ENCODE data around the gene UCP2.
"Not testable (repeated sequence)": the region's sequence is repeated elsewhere in the genome, so short reads cannot be mapped to it uniquely, and the experiment has no call there.

The UCP2 gene

DNA sequence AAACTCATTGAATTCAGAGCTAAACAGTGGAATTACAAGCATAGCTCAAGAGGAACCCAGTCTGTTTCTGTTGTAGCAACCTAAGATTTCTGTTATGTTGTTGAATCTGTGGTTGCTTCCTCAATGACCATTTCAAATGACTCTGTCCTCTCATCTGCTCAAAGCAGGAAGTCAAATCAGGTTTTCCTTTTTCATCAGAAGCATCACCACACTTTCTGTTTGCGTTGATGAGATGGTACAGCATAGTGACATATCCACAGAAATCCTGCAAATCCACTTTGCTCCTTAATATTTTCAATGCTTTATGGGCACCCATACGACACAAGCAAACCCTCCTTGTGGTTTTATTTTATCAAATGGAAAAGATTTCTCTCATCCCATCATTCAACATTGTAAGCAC lies 12.6 kb upstream of the UCP2 start:
- in situ Hi-C loops (cut with HindIII; ENCODE audit: low sequenced_read_pairs) = no loop called here
- DNase-seq (ENCODE audit: low read depth) = no peak
- H3K4me3 ChIP-seq (ENCODE audit: low read depth, low read length) = no peak overlapping the region
- TF ChIP-seq, protein P1, sequence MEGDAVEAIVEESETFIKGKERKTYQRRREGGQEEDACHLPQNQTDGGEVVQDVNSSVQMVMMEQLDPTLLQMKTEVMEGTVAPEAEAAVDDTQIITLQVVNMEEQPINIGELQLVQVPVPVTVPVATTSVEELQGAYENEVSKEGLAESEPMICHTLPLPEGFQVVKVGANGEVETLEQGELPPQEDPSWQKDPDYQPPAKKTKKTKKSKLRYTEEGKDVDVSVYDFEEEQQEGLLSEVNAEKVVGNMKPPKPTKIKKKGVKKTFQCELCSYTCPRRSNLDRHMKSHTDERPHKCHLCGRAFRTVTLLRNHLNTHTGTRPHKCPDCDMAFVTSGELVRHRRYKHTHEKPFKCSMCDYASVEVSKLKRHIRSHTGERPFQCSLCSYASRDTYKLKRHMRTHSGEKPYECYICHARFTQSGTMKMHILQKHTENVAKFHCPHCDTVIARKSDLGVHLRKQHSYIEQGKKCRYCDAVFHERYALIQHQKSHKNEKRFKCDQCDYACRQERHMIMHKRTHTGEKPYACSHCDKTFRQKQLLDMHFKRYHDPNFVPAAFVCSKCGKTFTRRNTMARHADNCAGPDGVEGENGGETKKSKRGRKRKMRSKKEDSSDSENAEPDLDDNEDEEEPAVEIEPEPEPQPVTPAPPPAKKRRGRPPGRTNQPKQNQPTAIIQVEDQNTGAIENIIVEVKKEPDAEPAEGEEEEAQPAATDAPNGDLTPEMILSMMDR (IDR thresholded peaks at IDR 0.05; ENCODE audit: low read depth, low read length, missing control alignments) = no peak

DNA sequence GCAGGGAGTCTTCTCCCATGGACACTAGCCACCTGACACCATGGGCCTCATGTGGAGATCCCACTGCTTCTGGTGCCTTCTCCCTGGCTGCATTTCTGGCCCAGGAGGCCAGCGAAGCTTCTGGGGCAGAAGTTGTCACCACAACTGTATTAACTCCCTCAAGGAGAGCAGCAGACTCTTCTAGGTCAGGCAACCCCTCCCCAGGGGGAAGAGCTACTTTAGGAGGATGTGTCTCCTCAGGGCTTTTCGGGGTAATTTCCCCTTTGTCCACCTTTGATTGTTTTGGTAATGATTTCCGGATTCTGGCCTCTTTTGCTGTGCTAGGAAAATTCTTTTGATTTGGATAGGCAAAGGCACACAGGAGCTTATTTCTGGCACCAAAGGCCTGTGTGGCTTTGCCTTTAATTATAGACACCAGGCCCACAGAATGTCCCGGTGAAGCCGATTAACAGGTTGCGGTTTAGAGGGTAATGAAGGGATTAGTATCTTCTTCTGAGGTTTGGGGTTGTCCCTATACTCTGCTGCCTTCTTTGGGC lies 8.9 kb upstream of the UCP2 start:
- TF ChIP-seq, protein P1 (IDR thresholded peaks at IDR 0.05; ENCODE audit: low read depth, low read length, missing control alignments) = no peak
- no peak for DNase-seq (ENCODE audit: low read depth)
- no peak overlapping the region for H3K4me3 ChIP-seq (ENCODE audit: low read depth, low read length)
- in situ Hi-C loops (cut with HindIII; ENCODE audit: low sequenced_read_pairs) = no loop called here

DNA sequence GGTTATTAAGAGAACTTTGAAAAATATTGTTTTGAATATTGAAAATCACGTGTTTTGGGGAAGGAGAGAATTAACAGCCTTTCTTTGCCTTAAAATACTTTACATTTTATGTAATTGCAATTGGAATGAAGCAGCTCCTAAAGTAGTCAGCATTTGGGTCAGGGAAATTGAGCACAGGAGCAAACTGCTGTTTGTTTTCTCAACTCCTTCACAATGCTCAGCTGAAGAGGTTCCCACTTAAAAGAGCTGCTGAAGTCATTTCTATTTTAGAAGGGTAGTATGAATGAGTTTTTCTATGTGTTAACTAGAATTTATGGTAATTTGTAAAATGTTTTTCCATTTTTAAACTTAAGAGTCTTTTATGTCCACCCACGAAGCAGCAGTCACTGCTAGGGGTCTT lies 8.1 kb upstream of the UCP2 start:
- DNase-seq (ENCODE audit: low read depth) = no peak
- no peak overlapping the region for H3K4me3 ChIP-seq (ENCODE audit: low read depth, low read length)
- TF ChIP-seq, protein P1 (IDR thresholded peaks at IDR 0.05; ENCODE audit: low read depth, low read length, missing control alignments) = no peak
- in situ Hi-C loops (cut with HindIII; ENCODE audit: low sequenced_read_pairs) = no loop called here

DNA sequence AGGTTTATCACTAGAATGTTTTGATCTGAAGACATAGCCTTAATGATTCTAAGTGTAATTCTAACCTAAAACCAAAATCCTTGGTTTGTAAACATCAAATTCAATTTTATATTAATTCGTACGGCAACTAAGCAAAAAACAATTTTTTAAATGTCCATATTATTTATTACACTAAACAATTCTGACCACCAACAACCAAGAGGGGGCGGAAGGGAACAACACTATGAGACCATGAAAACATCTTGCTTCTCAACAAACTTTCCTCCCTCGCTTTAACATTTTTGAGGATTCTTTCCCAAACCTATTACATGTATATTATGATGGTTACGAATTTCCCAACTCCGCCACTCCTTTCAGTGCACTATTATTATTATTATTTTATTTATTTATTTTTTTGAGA lies 6.5 kb upstream of the UCP2 start:
- in situ Hi-C loops (cut with HindIII; ENCODE audit: low sequenced_read_pairs) = no loop called here
- TF ChIP-seq, protein P1 (IDR thresholded peaks at IDR 0.05; ENCODE audit: low read depth, low read length, missing control alignments) = peak; percentile 16
- DNase-seq (ENCODE audit: low read depth) = no peak
- no peak overlapping the region for H3K4me3 ChIP-seq (ENCODE audit: low read depth, low read length)

DNA sequence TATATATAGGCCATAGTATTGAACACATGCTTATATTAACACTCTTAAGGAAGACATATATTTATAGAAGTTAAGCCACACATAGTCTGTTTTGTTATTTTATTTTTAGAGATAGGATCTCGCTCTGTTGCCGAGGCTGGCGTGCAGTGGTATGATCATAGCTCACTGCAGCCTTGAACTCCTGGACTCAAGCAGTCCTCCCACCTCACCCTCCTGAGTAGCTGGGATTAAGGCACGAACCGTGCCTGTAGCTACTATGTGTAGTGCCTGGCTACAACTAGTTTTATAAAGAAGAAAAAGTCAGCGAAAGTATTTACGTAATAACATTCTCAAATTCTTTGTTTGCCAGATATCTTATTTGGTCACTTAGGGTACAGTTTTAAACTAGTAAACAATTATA lies 5.6 kb upstream of the UCP2 start:
- no peak overlapping the region for H3K4me3 ChIP-seq (ENCODE audit: low read depth, low read length)
- DNase-seq (ENCODE audit: low read depth) = no peak
- TF ChIP-seq, protein P1 (IDR thresholded peaks at IDR 0.05; ENCODE audit: low read depth, low read length, missing control alignments) = no peak
- in situ Hi-C loops (cut with HindIII; ENCODE audit: low sequenced_read_pairs) = no loop called here

DNA sequence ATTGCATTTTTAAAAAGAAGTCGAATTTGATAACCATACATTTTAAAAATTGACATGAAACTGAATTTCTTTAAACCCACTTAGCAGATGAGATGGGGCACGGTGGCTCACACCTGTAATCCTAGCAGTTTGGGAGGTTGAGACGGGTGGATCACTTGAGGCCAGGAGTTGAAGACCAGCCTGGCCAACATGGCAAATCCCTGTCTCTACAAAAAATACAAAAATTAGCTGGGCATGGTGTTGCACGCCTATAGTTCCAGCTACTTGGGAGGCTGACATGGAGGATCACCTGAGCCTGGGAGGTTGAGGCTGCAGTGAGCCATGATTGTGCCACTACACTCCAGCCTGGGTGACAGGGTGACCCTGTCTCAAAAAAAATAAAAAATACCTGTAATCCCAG lies 3.0 kb upstream of the UCP2 start:
- in situ Hi-C loops (cut with HindIII; ENCODE audit: low sequenced_read_pairs); DNase-seq (ENCODE audit: low read depth); H3K4me3 ChIP-seq (ENCODE audit: low read depth, low read length): not testable (repeated sequence)

DNA sequence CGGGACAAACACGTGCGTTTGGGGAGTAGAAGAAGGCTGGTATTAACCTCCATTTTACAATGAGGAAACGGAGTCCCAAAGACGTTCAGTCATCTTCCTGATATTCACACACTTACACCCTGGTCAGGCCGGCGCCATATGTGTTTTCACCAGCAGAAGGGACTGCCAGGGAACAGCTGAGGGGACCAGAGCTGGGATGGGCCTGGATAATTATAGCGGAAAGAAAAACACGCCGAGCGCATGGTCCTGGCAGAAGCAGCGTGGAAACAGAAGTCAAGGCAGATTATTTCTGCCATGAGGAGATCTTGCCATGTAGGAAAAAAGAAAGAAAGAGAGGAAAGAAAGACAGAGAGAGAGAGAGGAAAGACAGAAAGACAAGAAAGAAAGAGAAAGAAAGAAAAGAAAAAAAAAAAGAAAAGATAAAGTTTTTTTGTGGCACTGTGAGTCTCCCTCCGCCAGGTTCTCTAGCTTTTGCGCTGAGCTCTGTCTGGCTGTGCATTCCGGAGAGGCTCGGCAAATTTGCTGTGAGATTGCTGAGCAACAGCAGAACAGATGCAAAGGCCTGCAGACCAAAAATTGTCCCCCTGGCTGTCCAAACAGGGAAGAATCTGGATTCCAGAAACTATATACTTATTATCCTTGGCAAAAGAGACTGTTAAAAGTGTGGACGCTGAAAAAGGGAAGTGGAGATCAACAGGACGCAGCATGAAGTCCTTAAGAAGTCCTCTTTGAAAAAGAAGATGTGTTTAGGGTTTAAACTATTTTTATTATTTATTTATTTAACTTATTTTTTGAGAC lies 1.3 kb upstream of the UCP2 start:
- TF ChIP-seq, protein P1 (IDR thresholded peaks at IDR 0.05; ENCODE audit: low read depth, low read length, missing control alignments) = no peak
- peak overlapping the region; percentile 52 for H3K4me3 ChIP-seq (ENCODE audit: low read depth, low read length)
- in situ Hi-C loops (cut with HindIII; ENCODE audit: low sequenced_read_pairs) = no loop called here
- DNase-seq (ENCODE audit: low read depth) = no peak
